SK-N-SH treated with all-trans-retinoic acid at 6 μM for 48 hours (cell line): ENCODE measurements around the gene WDR44.

Source experiments
- ATAC-seq: fragments of 200-7000 bp; cut with Tn5 transposase; 3 replicates; pipeline ENCODE4 v1.9.1; 2020; ENCODE audit warnings: mild to moderate bottlenecking, moderate library complexity
- ARNTL ChIP-seq: fragments of 450-650 bp; formaldehyde crosslinking; IDR thresholded peaks from 2 replicates; pipeline ENCODE4 v1.5.0; 2020; ENCODE audit warnings: low read depth, mild to moderate bottlenecking, moderate library complexity, borderline replicate concordance
- BACH2 ChIP-seq: fragments of 250-450 bp; sonication (Bioruptor Pico); IDR thresholded peaks from 2 replicates; pipeline ENCODE4 v1.9.0; 2021; ENCODE audit warnings: mild to moderate bottlenecking, borderline replicate concordance
- CSRNP3 ChIP-seq: fragments of 250-450 bp; sonication (Bioruptor Pico); IDR thresholded peaks from 2 replicates; pipeline ENCODE4 v1.5.1; 2021; ENCODE audit warnings: mild to moderate bottlenecking, moderate library complexity
- ESRRG ChIP-seq: fragments of 250-450 bp; sonication (Bioruptor Pico); IDR thresholded peaks from 2 replicates; pipeline ENCODE4 v1.6.1; 2021; ENCODE audit warnings: mild to moderate bottlenecking
- GLIS3 ChIP-seq: fragments of 250-450 bp; sonication (Bioruptor Pico); IDR thresholded peaks from 2 replicates; pipeline ENCODE4 v1.5.0; 2020; ENCODE audit warnings: mild to moderate bottlenecking, moderate library complexity
- ISL1 ChIP-seq: fragments of 250-450 bp; sonication (Bioruptor Pico); IDR thresholded peaks from 2 replicates; pipeline ENCODE4 v2.1.2; 2022; ENCODE audit warnings: mild to moderate bottlenecking, moderate library complexity
- OSR1 ChIP-seq: fragments of 250-450 bp; sonication (Bioruptor Pico); IDR thresholded peaks from 2 replicates; pipeline ENCODE4 v1.8.0; 2022; ENCODE audit warnings: moderate library complexity, mild to moderate bottlenecking, inconsistent platforms
- PPARA ChIP-seq: fragments of 250-450 bp; sonication (Bioruptor Pico); IDR thresholded peaks from 2 replicates; pipeline ENCODE4 v1.5.0; 2020; ENCODE audit warnings: mild to moderate bottlenecking, borderline replicate concordance
- RARB ChIP-seq: fragments of 250-450 bp; sonication (Bioruptor Pico); IDR thresholded peaks from 2 replicates; pipeline ENCODE4 v1.8.0; 2021; ENCODE audit warnings: mild to moderate bottlenecking, moderate library complexity
- SNAI2 ChIP-seq: fragments of 250-450 bp; sonication (Bioruptor Pico); IDR thresholded peaks from 2 replicates; pipeline ENCODE4 v1.5.0; 2020; ENCODE audit warnings: mild to moderate bottlenecking, moderate library complexity
- TCF4 ChIP-seq: fragments of 250-450 bp; sonication (Bioruptor Pico); IDR thresholded peaks from 2 replicates; pipeline ENCODE4 v1.8.0; 2021; ENCODE audit warnings: mild to moderate bottlenecking, moderate library complexity, borderline replicate concordance
- TOX ChIP-seq: fragments of 250-450 bp; sonication (Bioruptor Pico); IDR thresholded peaks from 2 replicates; pipeline ENCODE4 v1.8.0; 2021; ENCODE audit warnings: mild to moderate bottlenecking, moderate library complexity, borderline replicate concordance
- ZC3H10 ChIP-seq: fragments of 250-450 bp; sonication (Bioruptor Pico); IDR thresholded peaks from 2 replicates; pipeline ENCODE4 v1.5.1; 2021; ENCODE audit warnings: mild to moderate bottlenecking, moderate library complexity
- ZFP3 ChIP-seq: fragments of 250-450 bp; sonication (Bioruptor Pico); IDR thresholded peaks from 2 replicates; pipeline ENCODE4 v1.5.0; 2020; ENCODE audit warnings: mild to moderate bottlenecking, moderate library complexity
- ZFP30 ChIP-seq: fragments of 450-650 bp; formaldehyde crosslinking; IDR thresholded peaks from 2 replicates; pipeline ENCODE4 v1.5.0; 2022; ENCODE audit warnings: mild to moderate bottlenecking, moderate library complexity
- ZNF565 ChIP-seq: fragments of 450-650 bp; formaldehyde crosslinking; conservative IDR thresholded peaks from 2 replicates; pipeline ENCODE4 v1.5.0; 2020; ENCODE audit warnings: low read depth, mild to moderate bottlenecking, moderate library complexity
- ZNF70 ChIP-seq: fragments of 450-650 bp; formaldehyde crosslinking; IDR thresholded peaks from 2 replicates; pipeline ENCODE4 v1.5.0; 2020; ENCODE audit warnings: mild to moderate bottlenecking, moderate library complexity
- ZNF8 ChIP-seq: fragments of 450-650 bp; formaldehyde crosslinking; IDR thresholded peaks from 2 replicates; pipeline ENCODE4 v1.5.0; 2020; ENCODE audit warnings: mild to moderate bottlenecking, moderate library complexity
- TF ChIP-seq, protein P1 (sequence below): fragments of 250-450 bp; sonication (Bioruptor Pico); IDR thresholded peaks from 2 replicates; pipeline ENCODE4 v1.5.0; 2020; ENCODE audit warnings: mild to moderate bottlenecking, moderate library complexity
- TF ChIP-seq, protein P2 (sequence below): fragments of 250-450 bp; sonication (Bioruptor Pico); IDR thresholded peaks from 2 replicates; pipeline ENCODE4 v1.8.0; 2021; ENCODE audit warnings: low read depth, mild to moderate bottlenecking, moderate library complexity, borderline replicate concordance
- TF ChIP-seq, protein P3 (sequence below): fragments of 250-450 bp; sonication (Bioruptor Pico); IDR thresholded peaks from 2 replicates; pipeline ENCODE4 v1.5.1; 2020; ENCODE audit warnings: low read depth, mild to moderate bottlenecking, moderate library complexity
- TF ChIP-seq, protein P4 (sequence below): fragments of 250-450 bp; sonication (Bioruptor Pico); IDR thresholded peaks from 2 replicates; pipeline ENCODE4 v1.8.0; 2020; ENCODE audit warnings: mild to moderate bottlenecking, moderate library complexity, borderline replicate concordance

WDR44 gene

GRCh38 chrX:118360429-118361125 lies 14.7 kb downstream of the WDR44 start:
- ATAC-seq = no peak
- TF ChIP-seq ZNF8 (CRISPR knock-in tag) (no peak), SNAI2 (no peak), ISL1 (CRISPR knock-in tag) (no peak), OSR1 (CRISPR knock-in tag) (no peak), BACH2 (CRISPR knock-in tag) (no peak), ESRRG (CRISPR knock-in tag) (no peak), CSRNP3 (no peak), GLIS3 (CRISPR knock-in tag) (no peak), ZC3H10 (no peak), PPARA (CRISPR knock-in tag) (no peak), RARB (no peak), ZNF70 (no peak), ZFP3 (CRISPR knock-in tag) (no peak), TOX (CRISPR knock-in tag) (no peak), TCF4 (CRISPR knock-in tag) (no peak), ARNTL (CRISPR knock-in tag) (no peak)
- TF ChIP-seq, protein P1, sequence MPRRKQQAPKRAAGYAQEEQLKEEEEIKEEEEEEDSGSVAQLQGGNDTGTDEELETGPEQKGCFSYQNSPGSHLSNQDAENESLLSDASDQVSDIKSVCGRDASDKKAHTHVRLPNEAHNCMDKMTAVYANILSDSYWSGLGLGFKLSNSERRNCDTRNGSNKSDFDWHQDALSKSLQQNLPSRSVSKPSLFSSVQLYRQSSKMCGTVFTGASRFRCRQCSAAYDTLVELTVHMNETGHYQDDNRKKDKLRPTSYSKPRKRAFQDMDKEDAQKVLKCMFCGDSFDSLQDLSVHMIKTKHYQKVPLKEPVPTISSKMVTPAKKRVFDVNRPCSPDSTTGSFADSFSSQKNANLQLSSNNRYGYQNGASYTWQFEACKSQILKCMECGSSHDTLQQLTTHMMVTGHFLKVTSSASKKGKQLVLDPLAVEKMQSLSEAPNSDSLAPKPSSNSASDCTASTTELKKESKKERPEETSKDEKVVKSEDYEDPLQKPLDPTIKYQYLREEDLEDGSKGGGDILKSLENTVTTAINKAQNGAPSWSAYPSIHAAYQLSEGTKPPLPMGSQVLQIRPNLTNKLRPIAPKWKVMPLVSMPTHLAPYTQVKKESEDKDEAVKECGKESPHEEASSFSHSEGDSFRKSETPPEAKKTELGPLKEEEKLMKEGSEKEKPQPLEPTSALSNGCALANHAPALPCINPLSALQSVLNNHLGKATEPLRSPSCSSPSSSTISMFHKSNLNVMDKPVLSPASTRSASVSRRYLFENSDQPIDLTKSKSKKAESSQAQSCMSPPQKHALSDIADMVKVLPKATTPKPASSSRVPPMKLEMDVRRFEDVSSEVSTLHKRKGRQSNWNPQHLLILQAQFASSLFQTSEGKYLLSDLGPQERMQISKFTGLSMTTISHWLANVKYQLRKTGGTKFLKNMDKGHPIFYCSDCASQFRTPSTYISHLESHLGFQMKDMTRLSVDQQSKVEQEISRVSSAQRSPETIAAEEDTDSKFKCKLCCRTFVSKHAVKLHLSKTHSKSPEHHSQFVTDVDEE = no peak
- TF ChIP-seq, protein P2, sequence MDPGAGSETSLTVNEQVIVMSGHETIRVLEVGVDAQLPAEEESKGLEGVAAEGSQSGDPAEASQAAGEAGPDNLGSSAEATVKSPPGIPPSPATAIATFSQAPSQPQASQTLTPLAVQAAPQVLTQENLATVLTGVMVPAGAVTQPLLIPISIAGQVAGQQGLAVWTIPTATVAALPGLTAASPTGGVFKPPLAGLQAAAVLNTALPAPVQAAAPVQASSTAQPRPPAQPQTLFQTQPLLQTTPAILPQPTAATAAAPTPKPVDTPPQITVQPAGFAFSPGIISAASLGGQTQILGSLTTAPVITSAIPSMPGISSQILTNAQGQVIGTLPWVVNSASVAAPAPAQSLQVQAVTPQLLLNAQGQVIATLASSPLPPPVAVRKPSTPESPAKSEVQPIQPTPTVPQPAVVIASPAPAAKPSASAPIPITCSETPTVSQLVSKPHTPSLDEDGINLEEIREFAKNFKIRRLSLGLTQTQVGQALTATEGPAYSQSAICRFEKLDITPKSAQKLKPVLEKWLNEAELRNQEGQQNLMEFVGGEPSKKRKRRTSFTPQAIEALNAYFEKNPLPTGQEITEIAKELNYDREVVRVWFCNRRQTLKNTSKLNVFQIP = no peak
- TF ChIP-seq, protein P3, sequence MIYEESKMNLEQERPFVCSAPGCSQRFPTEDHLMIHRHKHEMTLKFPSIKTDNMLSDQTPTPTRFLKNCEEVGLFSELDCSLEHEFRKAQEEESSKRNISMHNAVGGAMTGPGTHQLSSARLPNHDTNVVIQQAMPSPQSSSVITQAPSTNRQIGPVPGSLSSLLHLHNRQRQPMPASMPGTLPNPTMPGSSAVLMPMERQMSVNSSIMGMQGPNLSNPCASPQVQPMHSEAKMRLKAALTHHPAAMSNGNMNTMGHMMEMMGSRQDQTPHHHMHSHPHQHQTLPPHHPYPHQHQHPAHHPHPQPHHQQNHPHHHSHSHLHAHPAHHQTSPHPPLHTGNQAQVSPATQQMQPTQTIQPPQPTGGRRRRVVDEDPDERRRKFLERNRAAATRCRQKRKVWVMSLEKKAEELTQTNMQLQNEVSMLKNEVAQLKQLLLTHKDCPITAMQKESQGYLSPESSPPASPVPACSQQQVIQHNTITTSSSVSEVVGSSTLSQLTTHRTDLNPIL = no peak
- TF ChIP-seq, protein P4, sequence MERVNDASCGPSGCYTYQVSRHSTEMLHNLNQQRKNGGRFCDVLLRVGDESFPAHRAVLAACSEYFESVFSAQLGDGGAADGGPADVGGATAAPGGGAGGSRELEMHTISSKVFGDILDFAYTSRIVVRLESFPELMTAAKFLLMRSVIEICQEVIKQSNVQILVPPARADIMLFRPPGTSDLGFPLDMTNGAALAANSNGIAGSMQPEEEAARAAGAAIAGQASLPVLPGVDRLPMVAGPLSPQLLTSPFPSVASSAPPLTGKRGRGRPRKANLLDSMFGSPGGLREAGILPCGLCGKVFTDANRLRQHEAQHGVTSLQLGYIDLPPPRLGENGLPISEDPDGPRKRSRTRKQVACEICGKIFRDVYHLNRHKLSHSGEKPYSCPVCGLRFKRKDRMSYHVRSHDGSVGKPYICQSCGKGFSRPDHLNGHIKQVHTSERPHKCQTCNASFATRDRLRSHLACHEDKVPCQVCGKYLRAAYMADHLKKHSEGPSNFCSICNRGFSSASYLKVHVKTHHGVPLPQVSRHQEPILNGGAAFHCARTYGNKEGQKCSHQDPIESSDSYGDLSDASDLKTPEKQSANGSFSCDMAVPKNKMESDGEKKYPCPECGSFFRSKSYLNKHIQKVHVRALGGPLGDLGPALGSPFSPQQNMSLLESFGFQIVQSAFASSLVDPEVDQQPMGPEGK (CRISPR knock-in tag) = no peak
- TF ChIP-seq, all 23 proteins: peak for 0

- ATAC-seq = no peak
- no peak for TF ChIP-seq ISL1 (CRISPR knock-in tag)
- no peak for TF ChIP-seq ZFP30
- TF ChIP-seq, protein P2 = no peak
- TF ChIP-seq TOX (CRISPR knock-in tag) = no peak
- TF ChIP-seq, protein P3 = no peak
- no peak for TF ChIP-seq PPARA (CRISPR knock-in tag)
- TF ChIP-seq ZNF70 = no peak
- no peak for TF ChIP-seq CSRNP3
- TF ChIP-seq ZNF565 (CRISPR knock-in tag) = no peak
- no peak for TF ChIP-seq BACH2 (CRISPR knock-in tag)
- TF ChIP-seq ZNF8 (CRISPR knock-in tag) = no peak
Observed at GRCh38 chrX:118364261-118364660, 18.4 kb downstream of the WDR44 start.
